Measurements from ENCODE around the gene SLC4A3. TPM values are rescaled to one million over a fixed set of nuclear protein-coding genes. Genes with fewer than 3 reads are reported as not detected.

SLC4A3 gene
- total and polyA plus RNA-seq, 2 of the 13 experiments (the other 11 are each of a cell fraction or from before 2014, with no cell fraction given): 0.18 to 0.95 TPM

- TF ChIP-seq THYN1 (CRISPR knock-in tag; IDR thresholded peaks at IDR 0.05; ENCODE audit: borderline replicate concordance, low read depth) (no peak), KAT8 (CRISPR knock-in tag; IDR thresholded peaks at IDR 0.05) (peak; percentile 99), ZNF558 (CRISPR knock-in tag; IDR thresholded peaks at IDR 0.05; ENCODE audit: borderline replicate concordance) (no peak), XRCC5 (optimal IDR thresholded peaks at IDR 0.05; ENCODE audit: low read length) (peak; percentile 86), CSRNP2 (CRISPR knock-in tag; conservative IDR thresholded peaks at IDR 0.05; ENCODE audit: low read depth) (no peak), DBP (CRISPR knock-in tag; IDR thresholded peaks at IDR 0.05; ENCODE audit: not compliant biosample characterization) (peak; percentile 34), ZBTB42 (CRISPR knock-in tag; IDR thresholded peaks at IDR 0.05) (no peak), ZNF761 (CRISPR knock-in tag; conservative IDR thresholded peaks at IDR 0.05) (0 out of 2 replicates have a peak, but pooled peaks have one; percentile 59), GZF1 (CRISPR knock-in tag; IDR thresholded peaks at IDR 0.05) (no peak), NCOA2 (CRISPR knock-in tag; IDR thresholded peaks at IDR 0.05) (peak; percentile 68; the same call in 1 of the 2 replicates), MXI1 (IDR thresholded peaks at IDR 0.05; ENCODE audit: borderline replicate concordance, low read depth, low read length) (peak; percentile 98; the same call in 2 of the 3 replicates), GTF3A (CRISPR knock-in tag; conservative IDR thresholded peaks at IDR 0.05) (no peak), RBM39 (IDR thresholded peaks at IDR 0.05; ENCODE audit: low read depth, low read length, poor library complexity, severe bottlenecking) (peak; percentile 88), ZSCAN21 (CRISPR knock-in tag; IDR thresholded peaks at IDR 0.05; ENCODE audit: borderline replicate concordance) (peak; percentile 69; the same call in 1 of the 2 replicates), IRF9 (CRISPR knock-in tag; IDR thresholded peaks at IDR 0.05; ENCODE audit: borderline replicate concordance) (peak; percentile 88; the same call in 1 of the 2 replicates), PAF1 (CRISPR knock-in tag; IDR thresholded peaks at IDR 0.05) (no peak), ZNF780A (CRISPR knock-in tag; IDR thresholded peaks at IDR 0.05) (no peak), ZNF225 (CRISPR knock-in tag; IDR thresholded peaks at IDR 0.05) (peak; percentile 46; the same call in 1 of the 2 replicates), ZSCAN29 (CRISPR knock-in tag; conservative IDR thresholded peaks at IDR 0.05) (peak; percentile 20; the same call in 1 of the 2 replicates), FUBP1 (CRISPR knock-in tag; IDR thresholded peaks at IDR 0.05; ENCODE audit: borderline replicate concordance) (peak; percentile 84; the same call in 1 of the 2 replicates), PBX3 (CRISPR knock-in tag; IDR thresholded peaks at IDR 0.05; ENCODE audit: borderline replicate concordance) (no peak), ZBTB1 (CRISPR knock-in tag; IDR thresholded peaks at IDR 0.05; ENCODE audit: borderline replicate concordance) (no peak)
Measured at GRCh38 chr2:219597552-219598307, 29.7 kb upstream of the SLC4A3 start, which contains the start of gene STK11IP (continued).
